ENCODE results near the gene RBM47. TPM values are rescaled to one million over a fixed set of nuclear protein-coding genes. Genes with fewer than 3 reads are reported as not detected.

RBM47 gene
- polyA plus RNA-seq, 1 donor from 2014 or later = 1.7 TPM

GRCh38 chr4:40607221-40607620 is 22.4 kb downstream of the RBM47 start:
- no peak overlapping the region for H3K4me3 ChIP-seq (ENCODE audit: low read length)
- no peaks in the 10 kb centered on the region for H3K27me3 ChIP-seq (ENCODE audit: insufficient read depth, low read depth, low read length)
- no peaks in the 10 kb centered on the region for H3K9me2 ChIP-seq (ENCODE audit: insufficient read depth, low read length)
- no peak overlapping the region for H2AFZ ChIP-seq (ENCODE audit: low read depth, low read length)
- H4K20me1 ChIP-seq (ENCODE audit: insufficient read depth) = no peaks in the 10 kb centered on the region
- no peak overlapping the region for H3K9ac ChIP-seq (ENCODE audit: low read length)
- H3K27ac ChIP-seq (ENCODE audit: low read length) = no peak overlapping the region
- H3F3A ChIP-seq (ENCODE audit: insufficient read depth, low read length, poor library complexity, severe bottlenecking) = no peaks in the 10 kb centered on the region
- H3K36me3 ChIP-seq (ENCODE audit: insufficient read depth, low read length) = no peaks in the 10 kb centered on the region
- no peaks in the 10 kb centered on the region for H3K9me3 ChIP-seq (ENCODE audit: low read length)
- TF ChIP-seq EZH2 (IDR thresholded peaks at IDR 0.05; ENCODE audit: borderline replicate concordance, insufficient read depth, low read length, poor library complexity, severe bottlenecking) (no peak), SMC3 (conservative IDR thresholded peaks at IDR 0.05; ENCODE audit: poor library complexity) (no peak), TAF1 (IDR thresholded peaks at IDR 0.05; ENCODE audit: low read depth) (no peak), MXI1 (conservative IDR thresholded peaks at IDR 0.05; ENCODE audit: poor library complexity, severe bottlenecking) (no peak), EP300 (conservative IDR thresholded peaks at IDR 0.05; ENCODE audit: poor library complexity, severe bottlenecking) (no peak), POLR2AphosphoS5 (IDR thresholded peaks at IDR 0.05) (no peak), RAD21 (conservative IDR thresholded peaks at IDR 0.05) (no peak)
- TF ChIP-seq, protein P1, sequence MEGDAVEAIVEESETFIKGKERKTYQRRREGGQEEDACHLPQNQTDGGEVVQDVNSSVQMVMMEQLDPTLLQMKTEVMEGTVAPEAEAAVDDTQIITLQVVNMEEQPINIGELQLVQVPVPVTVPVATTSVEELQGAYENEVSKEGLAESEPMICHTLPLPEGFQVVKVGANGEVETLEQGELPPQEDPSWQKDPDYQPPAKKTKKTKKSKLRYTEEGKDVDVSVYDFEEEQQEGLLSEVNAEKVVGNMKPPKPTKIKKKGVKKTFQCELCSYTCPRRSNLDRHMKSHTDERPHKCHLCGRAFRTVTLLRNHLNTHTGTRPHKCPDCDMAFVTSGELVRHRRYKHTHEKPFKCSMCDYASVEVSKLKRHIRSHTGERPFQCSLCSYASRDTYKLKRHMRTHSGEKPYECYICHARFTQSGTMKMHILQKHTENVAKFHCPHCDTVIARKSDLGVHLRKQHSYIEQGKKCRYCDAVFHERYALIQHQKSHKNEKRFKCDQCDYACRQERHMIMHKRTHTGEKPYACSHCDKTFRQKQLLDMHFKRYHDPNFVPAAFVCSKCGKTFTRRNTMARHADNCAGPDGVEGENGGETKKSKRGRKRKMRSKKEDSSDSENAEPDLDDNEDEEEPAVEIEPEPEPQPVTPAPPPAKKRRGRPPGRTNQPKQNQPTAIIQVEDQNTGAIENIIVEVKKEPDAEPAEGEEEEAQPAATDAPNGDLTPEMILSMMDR (IDR thresholded peaks at IDR 0.05; ENCODE audit: poor library complexity, severe bottlenecking) = no peak
- TF ChIP-seq, protein P2, sequence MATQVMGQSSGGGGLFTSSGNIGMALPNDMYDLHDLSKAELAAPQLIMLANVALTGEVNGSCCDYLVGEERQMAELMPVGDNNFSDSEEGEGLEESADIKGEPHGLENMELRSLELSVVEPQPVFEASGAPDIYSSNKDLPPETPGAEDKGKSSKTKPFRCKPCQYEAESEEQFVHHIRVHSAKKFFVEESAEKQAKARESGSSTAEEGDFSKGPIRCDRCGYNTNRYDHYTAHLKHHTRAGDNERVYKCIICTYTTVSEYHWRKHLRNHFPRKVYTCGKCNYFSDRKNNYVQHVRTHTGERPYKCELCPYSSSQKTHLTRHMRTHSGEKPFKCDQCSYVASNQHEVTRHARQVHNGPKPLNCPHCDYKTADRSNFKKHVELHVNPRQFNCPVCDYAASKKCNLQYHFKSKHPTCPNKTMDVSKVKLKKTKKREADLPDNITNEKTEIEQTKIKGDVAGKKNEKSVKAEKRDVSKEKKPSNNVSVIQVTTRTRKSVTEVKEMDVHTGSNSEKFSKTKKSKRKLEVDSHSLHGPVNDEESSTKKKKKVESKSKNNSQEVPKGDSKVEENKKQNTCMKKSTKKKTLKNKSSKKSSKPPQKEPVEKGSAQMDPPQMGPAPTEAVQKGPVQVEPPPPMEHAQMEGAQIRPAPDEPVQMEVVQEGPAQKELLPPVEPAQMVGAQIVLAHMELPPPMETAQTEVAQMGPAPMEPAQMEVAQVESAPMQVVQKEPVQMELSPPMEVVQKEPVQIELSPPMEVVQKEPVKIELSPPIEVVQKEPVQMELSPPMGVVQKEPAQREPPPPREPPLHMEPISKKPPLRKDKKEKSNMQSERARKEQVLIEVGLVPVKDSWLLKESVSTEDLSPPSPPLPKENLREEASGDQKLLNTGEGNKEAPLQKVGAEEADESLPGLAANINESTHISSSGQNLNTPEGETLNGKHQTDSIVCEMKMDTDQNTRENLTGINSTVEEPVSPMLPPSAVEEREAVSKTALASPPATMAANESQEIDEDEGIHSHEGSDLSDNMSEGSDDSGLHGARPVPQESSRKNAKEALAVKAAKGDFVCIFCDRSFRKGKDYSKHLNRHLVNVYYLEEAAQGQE (IDR thresholded peaks at IDR 0.05; ENCODE audit: borderline replicate concordance) = no peak
- H3K4me2 ChIP-seq (ENCODE audit: low read length) = no peak overlapping the region
- no peaks in the 10 kb centered on the region for H3K79me2 ChIP-seq (replicated peaks; ENCODE audit: insufficient read depth, low read length)

DNA sequence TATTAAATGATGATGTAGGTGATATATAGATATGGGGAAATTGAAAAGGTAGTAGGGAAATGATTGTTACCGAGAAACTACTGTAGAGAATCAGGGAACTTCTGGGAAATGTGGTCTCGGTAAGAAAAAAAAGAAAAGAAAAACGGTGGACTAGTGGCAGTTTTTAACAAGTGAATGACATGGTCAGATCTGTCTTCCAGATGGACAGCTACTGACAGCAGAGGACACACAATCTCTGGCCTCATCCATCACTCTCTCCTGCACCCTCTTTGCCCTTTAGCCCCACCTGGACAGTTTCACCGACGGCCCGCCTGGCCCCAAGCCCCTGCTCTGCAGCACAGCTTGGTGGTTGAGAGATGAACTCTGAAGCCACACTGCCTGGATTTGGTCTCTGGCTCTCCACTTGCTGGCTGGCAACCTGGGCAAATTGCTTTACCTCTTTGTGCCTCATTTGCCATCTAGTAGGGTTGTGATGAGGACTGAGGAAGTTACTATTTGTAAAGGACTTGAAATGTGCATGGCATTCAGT is 23.4 kb downstream of the RBM47 start:
- Histone ChIP-seq H3K4me2 (ENCODE audit: low read length) (no peak overlapping the region), H3K9me2 (ENCODE audit: insufficient read depth, low read length) (no peaks in the 10 kb centered on the region), H4K20me1 (ENCODE audit: insufficient read depth) (no peaks in the 10 kb centered on the region), H3K9me3 (ENCODE audit: low read length) (no peaks in the 10 kb centered on the region), H3K27me3 (ENCODE audit: insufficient read depth, low read depth, low read length) (no peaks in the 10 kb centered on the region), H3F3A (ENCODE audit: insufficient read depth, low read length, poor library complexity, severe bottlenecking) (no peaks in the 10 kb centered on the region), H3K9ac (ENCODE audit: low read length) (no peak overlapping the region), H2AFZ (ENCODE audit: low read depth, low read length) (no peak overlapping the region), H3K4me3 (ENCODE audit: low read length) (no peak overlapping the region), H3K36me3 (ENCODE audit: insufficient read depth, low read length) (no peaks in the 10 kb centered on the region), H3K27ac (ENCODE audit: low read length) (no peak overlapping the region), H3K79me2 (replicated peaks; ENCODE audit: insufficient read depth, low read length) (no peaks in the 10 kb centered on the region)
- TF ChIP-seq SMC3 (conservative IDR thresholded peaks at IDR 0.05; ENCODE audit: poor library complexity) = no peak
- no peak for TF ChIP-seq MXI1 (conservative IDR thresholded peaks at IDR 0.05; ENCODE audit: poor library complexity, severe bottlenecking)

All from neural cell (in vitro differentiated cells).